CD4-positive, alpha-beta T cell treated with Interleukin-15 for 1 hour (primary cell): ENCODE measurements around the gene CD164L2.

ENCODE experiments used
- DNase-seq: peaks from one replicate; pipeline ENCODE4 v3.0.0-alpha.2; 2020

The CD164L2 gene

GRCh38 chr1:27342778-27343638 lies 40.1 kb downstream of the CD164L2 start:
- DNase-seq: peak; percentile 85

GRCh38 chr1:27342391-27342777 lies 40.7 kb downstream of the CD164L2 start:
- no peak for DNase-seq

GRCh38 chr1:27341525-27342252 lies 41.4 kb downstream of the CD164L2 start, which contains the start of gene SYTL1:
Gene SYTL1 (plus strand): TSS chr1:27342022. CDS start chr1:27345335, 3,313 bp downstream.
- peak; percentile 63 for DNase-seq

- DNase-seq: no peak
Observed at GRCh38 chr1:27339213-27339612, 43.9 kb downstream of the CD164L2 start.

GRCh38 chr1:27338751-27339150 lies 44.4 kb downstream of the CD164L2 start:
- DNase-seq: no peak

- DNase-seq: no peak
Observed at GRCh38 chr1:27336756-27337155, 46.4 kb downstream of the CD164L2 start.

- no peak for DNase-seq
Observed at GRCh38 chr1:27335506-27336422, 47.4 kb downstream of the CD164L2 start.

GRCh38 chr1:27333717-27334279 lies 49.3 kb downstream of the CD164L2 start:
- DNase-seq: no peak

GRCh38 chr1:27332536-27333281 lies 50.4 kb downstream of the CD164L2 start:
- peak; percentile 49 for DNase-seq

- no peak for DNase-seq
Observed at GRCh38 chr1:27331922-27332321, 51.2 kb downstream of the CD164L2 start.

GRCh38 chr1:27331426-27331825 lies 51.7 kb downstream of the CD164L2 start:
- no peak for DNase-seq

GRCh38 chr1:27330786-27331185 lies 52.3 kb downstream of the CD164L2 start:
- DNase-seq: no peak
